ENCODE measurements around the gene CCDC120.

GRCh38 chrX:49064735-49065134, 5.9 kb downstream of the CCDC120 start:
- TF ChIP-seq ZNF41 (CRISPR knock-in tag; conservative IDR thresholded peaks at IDR 0.05) (no peak), TAF1 (IDR thresholded peaks at IDR 0.05; ENCODE audit: control insufficient read depth, extremely low read depth, insufficient read depth, low read length, severe bottlenecking) (no peak), ZFP36 (IDR thresholded peaks at IDR 0.05; ENCODE audit: low read depth, low read length, partially characterized antibody) (no peak), CTCF (IDR thresholded peaks at IDR 0.05 in 2 of 3, conservative IDR thresholded peaks at IDR 0.05 in 1 of 3; ENCODE audit: insufficient read depth in 2 of 3, low read depth in 1 of 3, low read length in 3 of 3) (no peak), ZNF184 (CRISPR knock-in tag; IDR thresholded peaks at IDR 0.05) (no peak), REST (IDR thresholded peaks at IDR 0.05; ENCODE audit: borderline replicate concordance) (no peak), REST (CRISPR knock-in tag; IDR thresholded peaks at IDR 0.05; ENCODE audit: low read depth) (no peak), SRF (CRISPR knock-in tag; IDR thresholded peaks at IDR 0.05) (no peak), JUND (IDR thresholded peaks at IDR 0.05; ENCODE audit: borderline replicate concordance, low read depth, low read length) (no peak), JUND (tag; IDR thresholded peaks at IDR 0.05; ENCODE audit: borderline replicate concordance, low read depth, low read length) (no peak), GABPA (tag; conservative IDR thresholded peaks at IDR 0.05; ENCODE audit: low read depth) (no peak), EZH2 (IDR thresholded peaks at IDR 0.05; ENCODE audit: borderline replicate concordance, low read depth, low read length) (no peak), ELF4 (CRISPR knock-in tag; IDR thresholded peaks at IDR 0.05) (no peak), ZBTB26 (CRISPR knock-in tag; IDR thresholded peaks at IDR 0.05) (no peak), HDAC2 (IDR thresholded peaks at IDR 0.05) (no peak), ZNF644 (tag; IDR thresholded peaks at IDR 0.05; ENCODE audit: low read depth) (no peak)
